Right atrium auricular region (tissue), 2 donors: ENCODE measurements around the gene SIX5. TPM values are rescaled to one million over a fixed set of nuclear protein-coding genes. Genes with fewer than 3 reads are reported as not detected.

Experiments
- DNase-seq: peaks from one replicate; pipeline ENCODE4 v3.0.0-alpha.2; 2019; ENCODE audit warnings: low spot score
- H3K27ac ChIP-seq, 2 donors: fragments of 200-600 bp; sonication (generic); 1 replicate in 1 of 2; 2 replicates in 1 of 2; pipeline ENCODE4 v1.5.1; 2016 to 2019
- H3K27me3 ChIP-seq, 2 donors: fragments of 200-600 bp; sonication (generic); one replicate each; pipeline versions ENCODE4 v1.5.1 to v1.6.0; 2017 to 2019
- H3K36me3 ChIP-seq: fragments of 200-600 bp; sonication (generic); one replicate; pipeline ENCODE4 v1.5.1; 2016
- H3K4me1 ChIP-seq, 2 donors: fragments of 200-600 bp; sonication (generic); one replicate each; pipeline versions ENCODE4 v1.5.1 to v1.6.0; 2017 to 2019
- H3K4me3 ChIP-seq, 2 donors: fragments of 200-600 bp; sonication (generic); 1 replicate in 1 of 2; 2 replicates in 1 of 2; pipeline ENCODE4 v1.5.1; 2017 to 2019; ENCODE audit warnings: mild to moderate bottlenecking in 1 of 2, moderate library complexity in 1 of 2
- H3K9me3 ChIP-seq, 2 donors: fragments of 200-600 bp; sonication (generic); one replicate each; pipeline ENCODE4 v1.5.1; 2019
- CTCF ChIP-seq, 2 donors: fragments of 200-600 bp; sonication (generic); IDR thresholded peaks; one replicate each; pipeline ENCODE4 v1.5.1; 2019; ENCODE audit warnings: antibody characterized with exemption in 2 of 2
- total RNA-seq, 2 donors: library from RNA; depleted of rRNA; stranded (reverse); fragments of >200 nt; gene quantifications; one replicate each; pipeline ENCODE4 v1.1.0, GENCODE V29; 2016

Gene SIX5
- total RNA-seq, 2 donors from 2014 or later, result 9.3 to 18.6 TPM

DNA sequence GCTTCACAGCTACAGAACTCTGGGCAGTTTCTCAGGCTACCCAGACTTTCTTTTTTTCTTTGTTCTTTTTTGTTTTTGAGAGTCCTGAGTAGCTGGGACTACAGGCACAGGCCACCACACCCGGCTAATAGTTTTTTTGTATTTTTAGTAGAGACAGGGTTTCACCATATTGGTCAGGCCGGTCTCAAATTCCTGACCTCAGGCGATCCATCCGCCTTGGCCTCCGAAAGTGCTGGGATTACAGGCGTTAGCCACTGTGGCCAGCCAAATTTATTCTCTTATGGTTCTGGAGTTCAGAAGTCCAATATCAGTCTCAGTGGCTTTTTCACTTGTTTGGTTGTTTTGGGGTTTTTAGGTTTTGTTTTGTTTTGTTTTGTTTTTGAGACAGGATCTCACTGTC, 23.4 kb downstream of the SIX5 start:
- H3K27ac ChIP-seq, result no peak overlapping the region
- no peak for TF ChIP-seq CTCF (IDR thresholded peaks at IDR 0.05)
- H3K36me3 ChIP-seq, result no peaks in the 10 kb centered on the region
- no peaks in the 10 kb centered on the region for H3K4me1 ChIP-seq
- no peaks in the 10 kb centered on the region for H3K9me3 ChIP-seq
- H3K27me3 ChIP-seq, result no peaks in the 10 kb centered on the region
- DNase-seq, result no peak
- no peak overlapping the region for H3K4me3 ChIP-seq

GRCh38 chr19:45742969-45743368, 26.1 kb downstream of the SIX5 start:
- no peak overlapping the region for H3K27ac ChIP-seq

GRCh38 chr19:45739498-45740439, 29.3 kb downstream of the SIX5 start:
- H3K27ac ChIP-seq, result no peak overlapping the region
- H3K36me3 ChIP-seq, result no peaks in the 10 kb centered on the region
- no peaks in the 10 kb centered on the region for H3K9me3 ChIP-seq
- H3K27me3 ChIP-seq, result no peaks in the 10 kb centered on the region
- no peak for TF ChIP-seq CTCF (IDR thresholded peaks at IDR 0.05)
- DNase-seq, result no peak
- H3K4me3 ChIP-seq, result no peak overlapping the region
- no peaks in the 10 kb centered on the region for H3K4me1 ChIP-seq

More at GRCh38 chr19:45742969-45743368, 26.1 kb downstream of the SIX5 start:
- H3K36me3 ChIP-seq, result no peaks in the 10 kb centered on the region
- no peaks in the 10 kb centered on the region for H3K4me1 ChIP-seq
- TF ChIP-seq CTCF (IDR thresholded peaks at IDR 0.05), result no peak
- no peaks in the 10 kb centered on the region for H3K27me3 ChIP-seq
- DNase-seq, result no peak
- H3K9me3 ChIP-seq, result no peaks in the 10 kb centered on the region
- no peak overlapping the region for H3K4me3 ChIP-seq

DNA sequence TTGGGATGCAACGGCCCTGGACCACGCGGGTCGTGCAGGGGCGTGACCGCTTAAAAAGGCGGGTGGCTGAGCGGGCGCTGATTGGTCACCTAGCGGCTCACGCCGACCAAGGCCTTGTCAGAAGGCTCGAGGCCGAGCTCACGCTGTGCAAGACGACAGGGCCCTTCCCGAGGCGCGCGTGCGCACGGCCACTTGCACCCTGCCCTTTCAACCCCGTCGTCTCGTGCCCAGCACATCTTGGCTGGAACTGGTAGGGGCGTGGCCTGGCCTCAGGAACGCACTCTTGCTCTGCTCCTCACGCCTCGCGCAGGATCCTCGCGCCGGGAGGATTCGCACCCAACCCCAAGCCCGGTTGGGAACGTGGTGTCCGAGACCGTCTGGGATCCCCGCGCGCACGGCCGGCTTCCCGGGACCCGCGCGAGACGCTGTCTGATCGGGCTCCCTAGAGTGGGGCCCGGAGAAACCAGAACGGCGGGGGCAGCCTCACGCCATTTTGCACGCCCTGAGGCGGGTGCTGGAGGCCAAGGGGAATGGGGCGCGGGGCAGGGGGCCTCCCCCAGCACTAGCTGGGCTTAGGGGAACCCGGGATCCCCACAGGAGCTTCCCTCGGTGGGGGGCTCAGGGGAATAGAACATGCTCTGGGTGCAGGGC, 35.8 kb downstream of the SIX5 start, which contains the start of gene MEIOSIN:
TSS of gene MEIOSIN (plus strand) at position 280 of the 651 bp plus-strand sequence. CDS start 1,938 bp downstream, outside the sequence.
- no peak within 1 kb of the TSS for H3K4me3 ChIP-seq

More for the DNA sequence above, 35.8 kb downstream of the SIX5 start, which contains the start of gene MEIOSIN:
- no peaks in the 10 kb centered on the region for H3K27me3 ChIP-seq
- H3K9me3 ChIP-seq, result no peaks in the 10 kb centered on the region
- no peak within 1 kb of the TSS for H3K27ac ChIP-seq
- H3K36me3 ChIP-seq, result no peaks in the 10 kb centered on the region
- DNase-seq, result no peak
- no peak for TF ChIP-seq CTCF (IDR thresholded peaks at IDR 0.05)
- H3K4me1 ChIP-seq, result peaks cover 0 to 13% of the 10 kb centered on the region in 2 donors
